HepG2 (cell line): ENCODE measurements around the gene GRB10. TPM values are rescaled to one million over a fixed set of nuclear protein-coding genes. Genes with fewer than 3 reads are reported as not detected.

Source experiments
- ATAC-seq: fragments of 200-7000 bp; cut with Tn5 transposase; 3 replicates; pipeline ENCODE4 v1.9.1; 2020; ENCODE audit warnings: mild to moderate bottlenecking, moderate library complexity
- BruUV-seq: library from RNA; stranded (reverse); fragments of 400-500 nt; replicated peaks from 2 replicates; lab custom pipeline; 2021; lab: Mats Ljungman, UMichigan
- CTCF ChIA-PET: fragments of 300-600 bp; formaldehyde crosslinking; extraction: SDS; loops from one replicate; lab custom pipeline; 2021; ENCODE audit warnings: low total read pairs, inconsistent platforms, low intra/inter-chr PET ratio; lab: Yijun Ruan, JAX
- POLR2A ChIA-PET: fragments of 350-600 bp; sonication (Branson Sonifier 250); formaldehyde crosslinking; loops from one replicate; lab custom pipeline; 2020; ENCODE audit warnings: antibody characterized with exemption, inconsistent platforms; lab: Yijun Ruan, JAX
- DNase-seq: peaks from one replicate; pipeline ENCODE4 v3.0.0-alpha.2; 2015; ENCODE audit warnings: low spot score
- FAIRE-seq: peaks from 3 replicates; lab custom pipeline; 2011; peaks lifted over from hg19 to GRCh38; lab: Jason Lieb, UNC
- H2AFZ ChIP-seq: one replicate; pipeline ENCODE4 v1.6.1; 2011; ENCODE audit warnings: low read length, inconsistent platforms
- H3K27ac ChIP-seq: fragments of 300-600 bp; 3 replicates; pipeline ENCODE4 v1.8.0; 2011; ENCODE audit warnings: mixed run types, mild to moderate bottlenecking, mixed read lengths, low read length, inconsistent platforms; ENCODE audit not compliant: insufficient read depth; ENCODE audit errors: extremely low read length
- H3K27me3 ChIP-seq, 2 experiments: fragments of 200-600 bp in 1 of 2; 2 replicates in 1 of 2; 3 replicates in 1 of 2; pipeline versions ENCODE4 v1.6.0 to v1.8.0; 2011; ENCODE audit warnings: low read length in 2 of 2, mild to moderate bottlenecking in 2 of 2, moderate library complexity in 2 of 2, inconsistent platforms in 1 of 2; ENCODE audit not compliant: insufficient read depth in 2 of 2, control insufficient read depth in 1 of 2
- H3K36me3 ChIP-seq, 2 experiments: fragments of 200-600 bp in 1 of 2; replicated peaks in 1 of 2; 2 replicates in 1 of 2; 3 replicates in 1 of 2; pipeline versions ENCODE4 v1.5.1 to v1.8.0; 2011; ENCODE audit warnings: low read length in 2 of 2, inconsistent platforms in 1 of 2; ENCODE audit not compliant: insufficient read depth in 2 of 2, control insufficient read depth in 1 of 2
- H3K4me1 ChIP-seq: 2 replicates; pipeline ENCODE4 v1.5.1; 2012; ENCODE audit warnings: low read length, inconsistent platforms; ENCODE audit not compliant: insufficient read depth
- H3K4me2 ChIP-seq: 2 replicates; pipeline ENCODE4 v1.6.0; 2011; ENCODE audit warnings: low read depth, low read length, inconsistent platforms
- H3K4me3 ChIP-seq, 3 experiments: fragments of 200-600 bp in 1 of 3; sonication (generic), shearing (Covaris generic) in 1 of 3; replicated peaks in 1 of 3; 2 replicates each; pipeline ENCODE4 v1.5.1; 2011 to 2016; ENCODE audit warnings: low read length in 3 of 3, inconsistent platforms in 2 of 3, low read depth in 2 of 3, mild to moderate bottlenecking in 2 of 3, control low read depth in 1 of 3, mixed read lengths in 1 of 3; ENCODE audit not compliant: insufficient read depth in 1 of 3
- H3K79me2 ChIP-seq: one replicate; pipeline ENCODE4 v1.6.1; 2011; ENCODE audit warnings: low read length, inconsistent platforms; ENCODE audit not compliant: insufficient read depth
- H3K9ac ChIP-seq: 2 replicates; pipeline ENCODE4 v1.6.0; 2011; ENCODE audit warnings: mild to moderate bottlenecking, low read depth, low read length, inconsistent platforms; ENCODE audit not compliant: insufficient read depth
- H3K9me3 ChIP-seq: 2 replicates; pipeline ENCODE4 v1.5.1; 2012; ENCODE audit warnings: mild to moderate bottlenecking, low read length
- H4K20me1 ChIP-seq: 2 replicates; pipeline ENCODE4 v1.6.0; 2011; ENCODE audit warnings: inconsistent platforms, mild to moderate bottlenecking, low read length, moderate library complexity; ENCODE audit not compliant: insufficient read depth
- HNRNPUL1 ChIP-seq: fragments of 200-400 bp; formaldehyde crosslinking; IDR thresholded peaks from 2 replicates; pipeline ENCODE4 v1.6.1; 2017; ENCODE audit warnings: low read depth, mild to moderate bottlenecking, low read length, moderate library complexity
- NFKB2 ChIP-seq: sonication (generic); formaldehyde crosslinking; IDR thresholded peaks from 2 replicates; pipeline ENCODE4 v1.4.0; 2020; ENCODE audit warnings: missing genetic modification reagents, borderline replicate concordance
- SMAD1 ChIP-seq: sonication (generic); formaldehyde crosslinking; IDR thresholded peaks from 2 replicates; pipeline ENCODE4 v1.4.0; 2020; ENCODE audit warnings: missing genetic modification reagents, low read depth, mild to moderate bottlenecking, borderline replicate concordance
- ZNF3 ChIP-seq: IDR thresholded peaks from 2 replicates; pipeline ENCODE4 v1.7.0; 2017; ENCODE audit warnings: inconsistent platforms
- ZNF343 ChIP-seq: sonication (generic); formaldehyde crosslinking; IDR thresholded peaks from 2 replicates; pipeline ENCODE4 v1.4.0; 2020; ENCODE audit warnings: mild to moderate bottlenecking, missing genetic modification reagents
- WGBS: methylation state at CpG from one replicate; pipeline ENCODE4 v1.1.6; 2017; ENCODE audit warnings: low lambda C conversion rate; 5-methylcytosine and 5-hydroxymethylcytosine counted together
- in situ Hi-C: cut with HindIII; loops from 2 replicates; pipeline ENCODE4 v1.10.0; 2017; ENCODE audit warnings: low pct_unique_long_range_greater_than_20kb; ENCODE audit not compliant: extremely low pct_ligation_motif_present
- intact Hi-C: fragments of 100-400 bp; cut with micrococcal nuclease; formaldehyde crosslinking; loops from one replicate; pipeline ENCODE4 v1.10.0; 2022; ENCODE audit not compliant: unreplicated experiment
- polyA plus RNA-seq, 8 experiments: library from polyadenylated mRNA; depleted of rRNA in 3 of 8; stranded (reverse) in 7 of 8; unstranded in 1 of 8; fragments of >200 nt; fragmentation: Illumina TruSeq in 4 of 8; extraction: Trizol in 4 of 8; gene quantifications; 2 replicates each; pipeline versions ENCODE4 v1.2.1 to v1.2.3, GENCODE V29; 2011 to 2016; ENCODE audit warnings: low read depth in 4 of 8, missing spikeins in 1 of 8, mixed read lengths in 1 of 8; ENCODE audit not compliant: insufficient read depth in 1 of 8
- total RNA-seq, 5 experiments: library from RNA; depleted of rRNA; stranded (reverse); fragments of >200 nt; fragmentation: Illumina TruSeq; extraction: Trizol; gene quantifications; 2 replicates each; pipeline ENCODE4 v1.2.3, GENCODE V29; 2016; ENCODE audit warnings: low read depth in 1 of 5
- TF ChIP-seq, protein P1 (sequence below): sonication (generic); formaldehyde crosslinking; IDR thresholded peaks from 2 replicates; pipeline ENCODE4 v1.5.0; 2020; ENCODE audit warnings: mild to moderate bottlenecking, missing genetic modification reagents
- TF ChIP-seq, protein P2 (sequence below): sonication (generic); formaldehyde crosslinking; IDR thresholded peaks from 2 replicates; pipeline ENCODE4 v1.4.0; 2020; ENCODE audit warnings: missing genetic modification reagents, mild to moderate bottlenecking, borderline replicate concordance
- TF ChIP-seq, protein P3 (sequence below): sonication (generic); formaldehyde crosslinking; IDR thresholded peaks from 2 replicates; pipeline ENCODE4 v1.4.0; 2020; ENCODE audit warnings: mild to moderate bottlenecking, missing genetic modification reagents

The GRB10 gene
- total and polyA plus RNA-seq, 2 of the 13 experiments (the other 11 are each of a cell fraction or from before 2014, with no cell fraction given) = 4.0 to 6.8 TPM

DNA sequence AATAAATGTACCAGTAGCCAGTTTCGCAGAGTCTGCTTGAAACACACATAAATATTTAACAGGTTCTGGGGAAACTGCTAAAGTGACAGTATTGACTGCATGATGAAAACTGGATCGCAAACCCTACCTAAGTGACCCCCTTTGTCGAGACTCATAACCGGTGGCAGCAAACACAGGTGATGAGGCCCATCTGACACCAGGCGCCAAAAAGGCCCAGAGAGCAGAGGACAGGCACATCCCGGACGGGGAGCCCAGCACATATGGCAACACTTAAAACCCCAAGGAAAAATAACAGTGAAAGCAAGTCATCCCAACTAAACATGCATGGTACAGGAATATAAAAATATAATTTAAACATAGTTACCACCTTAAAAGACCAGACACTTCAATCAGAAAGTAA is 62.4 kb downstream of the GRB10 start:
- Histone ChIP-seq H3K9ac (no peak overlapping the region), H4K20me1 (no peaks in the 10 kb centered on the region), H3K79me2 (no peaks in the 10 kb centered on the region), H3K27ac (no peak overlapping the region), H3K27me3 (no peaks in the 10 kb centered on the region), H3K4me1 (peaks cover 24% of the 10 kb centered on the region), H3K36me3 (no peaks in the 10 kb centered on the region), H2AFZ (no peak overlapping the region), H3K4me3 (no peak overlapping the region), H3K4me2 (no peak overlapping the region)
- no peak for ATAC-seq
- in situ Hi-C loops = no loop called here
- 78% methylated on average over 7 of the region's 7 CpGs for WGBS
- CTCF ChIA-PET = no interaction called here
- DNase-seq = no peak
- no TSS peak for BruUV-seq
- TF ChIP-seq, protein P1, sequence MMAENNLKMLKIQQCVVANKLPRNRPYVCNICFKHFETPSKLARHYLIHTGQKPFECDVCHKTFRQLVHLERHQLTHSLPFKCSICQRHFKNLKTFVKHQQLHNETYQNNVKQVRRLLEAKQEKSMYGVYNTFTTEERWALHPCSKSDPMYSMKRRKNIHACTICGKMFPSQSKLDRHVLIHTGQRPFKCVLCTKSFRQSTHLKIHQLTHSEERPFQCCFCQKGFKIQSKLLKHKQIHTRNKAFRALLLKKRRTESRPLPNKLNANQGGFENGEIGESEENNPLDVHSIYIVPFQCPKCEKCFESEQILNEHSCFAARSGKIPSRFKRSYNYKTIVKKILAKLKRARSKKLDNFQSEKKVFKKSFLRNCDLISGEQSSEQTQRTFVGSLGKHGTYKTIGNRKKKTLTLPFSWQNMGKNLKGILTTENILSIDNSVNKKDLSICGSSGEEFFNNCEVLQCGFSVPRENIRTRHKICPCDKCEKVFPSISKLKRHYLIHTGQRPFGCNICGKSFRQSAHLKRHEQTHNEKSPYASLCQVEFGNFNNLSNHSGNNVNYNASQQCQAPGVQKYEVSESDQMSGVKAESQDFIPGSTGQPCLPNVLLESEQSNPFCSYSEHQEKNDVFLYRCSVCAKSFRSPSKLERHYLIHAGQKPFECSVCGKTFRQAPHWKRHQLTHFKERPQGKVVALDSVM = no peak
- TF ChIP-seq, protein P2, sequence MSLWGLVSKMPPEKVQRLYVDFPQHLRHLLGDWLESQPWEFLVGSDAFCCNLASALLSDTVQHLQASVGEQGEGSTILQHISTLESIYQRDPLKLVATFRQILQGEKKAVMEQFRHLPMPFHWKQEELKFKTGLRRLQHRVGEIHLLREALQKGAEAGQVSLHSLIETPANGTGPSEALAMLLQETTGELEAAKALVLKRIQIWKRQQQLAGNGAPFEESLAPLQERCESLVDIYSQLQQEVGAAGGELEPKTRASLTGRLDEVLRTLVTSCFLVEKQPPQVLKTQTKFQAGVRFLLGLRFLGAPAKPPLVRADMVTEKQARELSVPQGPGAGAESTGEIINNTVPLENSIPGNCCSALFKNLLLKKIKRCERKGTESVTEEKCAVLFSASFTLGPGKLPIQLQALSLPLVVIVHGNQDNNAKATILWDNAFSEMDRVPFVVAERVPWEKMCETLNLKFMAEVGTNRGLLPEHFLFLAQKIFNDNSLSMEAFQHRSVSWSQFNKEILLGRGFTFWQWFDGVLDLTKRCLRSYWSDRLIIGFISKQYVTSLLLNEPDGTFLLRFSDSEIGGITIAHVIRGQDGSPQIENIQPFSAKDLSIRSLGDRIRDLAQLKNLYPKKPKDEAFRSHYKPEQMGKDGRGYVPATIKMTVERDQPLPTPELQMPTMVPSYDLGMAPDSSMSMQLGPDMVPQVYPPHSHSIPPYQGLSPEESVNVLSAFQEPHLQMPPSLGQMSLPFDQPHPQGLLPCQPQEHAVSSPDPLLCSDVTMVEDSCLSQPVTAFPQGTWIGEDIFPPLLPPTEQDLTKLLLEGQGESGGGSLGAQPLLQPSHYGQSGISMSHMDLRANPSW (CRISPR knock-in tag) = no peak
- TF ChIP-seq ZNF3 (CRISPR knock-in tag) (no peak), SMAD1 (CRISPR knock-in tag) (no peak), NFKB2 (CRISPR knock-in tag) (no peak), HNRNPUL1 (no peak), ZNF343 (no peak)
- TF ChIP-seq, protein P3, sequence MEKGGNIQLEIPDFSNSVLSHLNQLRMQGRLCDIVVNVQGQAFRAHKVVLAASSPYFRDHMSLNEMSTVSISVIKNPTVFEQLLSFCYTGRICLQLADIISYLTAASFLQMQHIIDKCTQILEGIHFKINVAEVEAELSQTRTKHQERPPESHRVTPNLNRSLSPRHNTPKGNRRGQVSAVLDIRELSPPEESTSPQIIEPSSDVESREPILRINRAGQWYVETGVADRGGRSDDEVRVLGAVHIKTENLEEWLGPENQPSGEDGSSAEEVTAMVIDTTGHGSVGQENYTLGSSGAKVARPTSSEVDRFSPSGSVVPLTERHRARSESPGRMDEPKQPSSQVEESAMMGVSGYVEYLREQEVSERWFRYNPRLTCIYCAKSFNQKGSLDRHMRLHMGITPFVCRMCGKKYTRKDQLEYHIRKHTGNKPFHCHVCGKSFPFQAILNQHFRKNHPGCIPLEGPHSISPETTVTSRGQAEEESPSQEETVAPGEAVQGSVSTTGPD (CRISPR knock-in tag) = no peak
- TF ChIP-seq, all 625 proteins: peak for 0
- H3K9me3 ChIP-seq = no peaks in the 10 kb centered on the region
- FAIRE-seq = no peak
- POLR2A ChIA-PET = no interaction called here
- intact Hi-C loops = no loop called here
